Measurements from ENCODE around the gene SMIM35.

The SMIM35 gene

DNA sequence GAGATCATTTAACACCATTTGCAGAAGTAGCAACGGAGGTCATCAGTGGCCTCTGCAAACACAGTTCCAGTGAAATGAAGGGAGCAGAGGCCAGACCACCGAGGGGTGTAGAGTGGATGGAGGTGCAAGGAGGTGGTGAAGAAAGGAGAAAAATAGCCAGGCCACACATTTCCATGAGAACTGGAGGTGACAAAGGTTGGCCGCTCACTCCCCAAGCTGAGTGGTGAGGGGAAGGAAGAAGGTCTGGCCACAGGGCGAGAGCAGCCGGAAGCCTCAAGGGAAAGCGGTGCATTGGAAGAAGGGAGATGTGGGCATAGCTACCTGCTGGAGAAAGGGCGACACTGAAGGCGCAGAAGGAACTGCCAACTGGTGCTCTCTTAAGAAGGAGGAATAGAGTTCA, 30.0 kb downstream of the SMIM35 start:
- DNase-seq: peak; percentile 56

DNA sequence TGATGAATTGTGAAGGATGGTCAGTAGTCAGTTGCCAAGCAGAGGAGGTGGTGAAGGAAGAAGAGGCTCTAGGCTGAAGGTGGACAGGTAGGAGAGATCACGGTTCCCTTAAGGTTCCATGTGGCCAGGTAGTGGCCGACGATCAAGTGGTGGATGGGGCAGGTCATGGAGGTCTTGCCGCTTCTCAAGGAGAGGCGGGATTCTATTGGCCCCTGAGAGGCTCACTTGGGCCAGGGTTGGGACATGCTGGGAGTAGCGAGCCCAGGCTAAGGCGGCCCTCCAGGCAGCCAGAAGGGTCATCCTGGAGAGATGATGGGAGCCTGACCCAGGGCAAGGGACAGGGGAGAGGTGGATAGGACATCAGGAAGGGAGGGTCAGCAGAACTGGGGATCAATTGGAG, 30.8 kb downstream of the SMIM35 start:
- no peak for DNase-seq

DNA sequence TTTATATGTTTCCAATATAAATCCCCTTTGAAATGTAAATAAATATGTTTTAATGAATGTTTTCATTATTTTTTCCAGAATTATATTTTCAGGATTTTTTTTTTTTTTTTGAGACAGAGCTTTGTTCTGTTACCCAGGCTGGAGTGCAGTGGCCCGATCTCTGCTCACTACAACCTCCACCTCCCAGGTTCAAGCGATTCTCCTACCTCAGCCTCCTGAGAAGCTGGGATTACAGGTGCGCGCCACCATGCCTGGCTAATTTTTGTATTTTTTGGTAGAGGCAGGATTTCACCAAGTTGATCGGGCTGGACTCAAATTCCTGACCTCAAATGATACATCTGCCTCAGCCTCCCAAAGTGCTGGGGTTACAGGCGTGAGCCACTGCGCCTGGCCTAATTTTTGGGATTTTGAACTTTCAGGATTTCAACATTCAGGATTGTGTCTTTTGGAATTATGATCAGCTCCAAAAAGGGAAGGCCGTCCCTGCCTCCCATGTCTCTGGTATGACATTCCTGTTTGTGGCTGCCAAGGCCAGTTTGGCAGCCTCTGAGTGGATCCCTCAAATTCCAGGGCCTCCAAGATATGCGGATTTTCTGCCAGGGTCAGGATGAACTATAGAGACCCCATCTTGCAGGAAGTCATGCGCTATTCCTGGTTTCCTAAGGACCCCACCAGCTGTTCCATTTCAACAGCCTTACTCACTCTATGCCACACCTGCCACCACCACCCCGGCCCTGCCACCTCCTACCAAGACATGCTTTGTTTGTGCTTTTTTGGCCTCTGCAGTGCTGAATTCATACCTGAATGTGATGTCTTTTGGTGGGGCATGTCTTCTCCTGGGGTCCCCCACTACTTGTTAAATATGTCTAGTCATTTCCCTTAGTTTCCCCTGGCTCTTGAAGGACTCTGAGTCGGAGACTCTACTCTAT, 31.8 kb downstream of the SMIM35 start:
- no peak for DNase-seq

DNA sequence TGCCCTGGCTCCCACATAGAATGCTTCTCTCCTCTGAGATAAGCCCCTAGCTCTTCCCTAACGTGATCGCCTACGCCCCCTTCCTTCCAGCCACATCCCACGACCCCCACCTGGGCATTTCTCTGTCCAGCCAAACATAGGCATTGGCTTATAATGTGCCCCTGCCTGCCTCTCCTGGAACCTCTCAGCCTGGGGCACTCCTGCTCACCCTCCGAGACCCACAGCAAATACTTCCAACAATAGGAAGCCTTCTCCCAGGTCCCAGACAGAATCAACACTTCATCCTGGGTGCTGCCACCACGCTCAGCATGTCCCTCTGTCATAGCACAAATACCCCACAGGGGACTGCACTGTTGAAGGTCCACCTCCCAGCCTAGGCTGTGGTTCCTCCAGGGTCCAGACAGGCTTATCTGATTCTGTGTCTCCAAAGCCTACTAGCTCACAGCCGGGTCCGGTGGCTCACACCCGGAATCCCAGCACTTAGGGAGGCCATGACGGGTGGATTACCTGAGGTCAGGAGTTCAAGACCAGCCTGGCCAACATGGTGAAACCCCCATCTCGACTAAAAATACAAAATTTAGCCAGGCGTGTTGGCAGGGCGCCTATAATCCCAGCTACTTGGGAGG, 34.1 kb downstream of the SMIM35 start:
- no peak for DNase-seq

DNA sequence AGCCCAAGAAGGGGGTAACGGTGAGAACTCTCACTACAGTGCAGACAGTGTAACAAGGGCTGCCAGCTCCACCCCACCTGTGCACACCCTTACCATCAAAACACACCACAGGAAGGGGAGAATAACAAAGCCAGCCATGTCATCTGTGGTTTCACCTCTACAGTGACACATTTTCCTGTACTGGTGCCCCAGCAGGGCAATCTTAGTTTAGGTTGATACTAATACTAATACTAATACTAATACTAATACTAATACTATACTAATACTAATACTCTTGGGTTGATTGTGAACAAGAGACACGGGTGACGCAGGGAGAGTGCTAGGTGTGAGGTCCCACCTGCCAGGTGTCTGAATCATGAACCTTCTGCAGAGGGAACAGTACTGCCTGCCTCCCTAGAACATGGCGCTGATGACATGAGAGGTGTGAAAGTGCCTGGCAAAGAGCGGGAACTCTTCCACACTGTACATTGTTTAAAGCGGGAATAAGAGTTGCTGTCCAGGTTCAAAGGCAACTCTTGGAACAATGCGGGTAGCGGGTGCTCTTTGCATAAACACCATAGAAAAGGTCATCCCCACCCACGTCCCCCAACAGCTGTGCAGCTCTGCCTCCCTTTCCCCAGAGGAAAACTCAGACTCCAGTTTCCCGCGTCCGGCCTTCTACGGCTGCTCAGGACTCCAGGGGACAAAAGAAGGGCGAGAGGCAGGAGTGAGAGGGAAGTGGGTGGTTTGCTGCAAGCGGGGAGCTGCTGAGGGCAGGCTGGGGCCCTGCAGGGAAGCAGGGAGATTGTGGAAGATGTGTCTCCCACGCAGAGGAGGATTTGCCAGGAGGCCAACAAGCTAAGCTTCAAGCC, 34.9 kb downstream of the SMIM35 start:
- no peak for DNase-seq

DNA sequence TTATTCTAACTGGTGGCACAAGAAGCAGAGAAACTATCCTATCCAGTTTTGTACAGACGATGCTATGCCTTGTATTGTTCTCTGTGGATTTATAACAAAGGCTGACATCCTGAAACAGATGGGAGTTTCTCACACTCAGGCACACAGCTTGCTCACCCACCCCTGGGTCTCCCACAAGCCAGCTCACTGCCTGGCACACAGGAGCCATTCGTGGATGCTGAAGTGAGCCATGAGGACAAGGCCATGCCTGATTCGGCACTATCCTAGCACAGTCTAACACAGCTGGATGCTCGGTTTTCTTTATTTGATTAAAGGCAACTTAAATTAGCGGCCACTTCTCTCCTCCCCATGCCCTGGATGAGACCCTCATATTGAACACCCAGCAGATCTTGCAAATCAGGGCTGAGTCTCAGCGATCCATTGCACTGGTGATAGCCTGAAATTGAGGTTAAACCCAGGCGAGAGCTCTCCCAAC, 35.6 kb downstream of the SMIM35 start:
- DNase-seq: no peak

DNA sequence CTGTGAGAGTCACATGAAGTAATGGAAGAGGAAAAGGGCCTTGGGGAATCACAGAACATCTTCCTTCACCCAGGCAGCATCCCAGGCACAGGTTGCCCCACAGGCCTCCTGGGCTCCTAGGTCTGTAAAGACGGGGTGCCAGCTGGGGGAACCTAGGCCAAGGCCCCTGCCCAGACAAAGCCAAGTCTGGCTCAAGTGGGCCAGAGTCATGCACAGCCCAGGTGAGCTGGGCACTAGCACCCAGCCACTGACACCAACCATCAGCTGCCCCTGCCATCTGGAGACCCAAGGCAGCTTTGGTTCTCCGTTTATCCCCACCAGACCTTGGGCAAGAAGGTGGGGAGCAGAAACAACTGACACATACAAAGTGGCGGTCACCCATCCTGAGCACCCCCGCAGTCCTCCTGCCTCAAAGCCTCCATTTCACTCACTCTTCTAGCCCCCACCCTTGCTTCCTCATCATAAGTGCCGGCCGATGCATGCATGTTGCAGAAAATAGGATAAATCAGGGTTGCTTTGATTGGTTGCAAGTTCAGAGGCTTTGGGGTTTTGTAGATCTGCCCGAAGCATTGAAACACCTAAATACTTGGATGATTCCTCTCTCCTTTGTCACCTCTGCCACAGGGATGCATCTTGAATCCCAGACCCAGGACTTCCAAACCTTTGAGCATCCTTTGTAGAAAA, 36.4 kb downstream of the SMIM35 start:
- no peak for DNase-seq

DNA sequence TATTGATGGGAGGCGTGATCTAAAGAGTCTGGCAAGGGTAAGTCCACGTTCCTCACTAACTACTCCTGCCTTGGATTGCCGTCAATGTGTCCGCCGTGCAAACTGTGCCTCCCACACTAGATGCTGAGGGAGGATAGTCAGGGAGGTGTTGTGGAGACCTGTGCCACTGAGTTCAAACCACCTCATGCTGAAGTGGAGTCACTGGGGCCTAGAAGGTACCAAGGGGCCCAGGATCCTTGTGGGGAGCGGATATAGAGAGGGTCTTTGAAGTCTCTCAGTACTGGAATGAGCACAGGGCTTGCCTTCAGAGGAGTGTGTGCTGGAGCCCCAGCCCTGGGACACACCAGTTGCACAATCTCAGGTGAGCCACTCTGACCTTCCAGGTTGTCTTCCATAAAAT, 37.0 kb downstream of the SMIM35 start:
- DNase-seq: no peak

DNA sequence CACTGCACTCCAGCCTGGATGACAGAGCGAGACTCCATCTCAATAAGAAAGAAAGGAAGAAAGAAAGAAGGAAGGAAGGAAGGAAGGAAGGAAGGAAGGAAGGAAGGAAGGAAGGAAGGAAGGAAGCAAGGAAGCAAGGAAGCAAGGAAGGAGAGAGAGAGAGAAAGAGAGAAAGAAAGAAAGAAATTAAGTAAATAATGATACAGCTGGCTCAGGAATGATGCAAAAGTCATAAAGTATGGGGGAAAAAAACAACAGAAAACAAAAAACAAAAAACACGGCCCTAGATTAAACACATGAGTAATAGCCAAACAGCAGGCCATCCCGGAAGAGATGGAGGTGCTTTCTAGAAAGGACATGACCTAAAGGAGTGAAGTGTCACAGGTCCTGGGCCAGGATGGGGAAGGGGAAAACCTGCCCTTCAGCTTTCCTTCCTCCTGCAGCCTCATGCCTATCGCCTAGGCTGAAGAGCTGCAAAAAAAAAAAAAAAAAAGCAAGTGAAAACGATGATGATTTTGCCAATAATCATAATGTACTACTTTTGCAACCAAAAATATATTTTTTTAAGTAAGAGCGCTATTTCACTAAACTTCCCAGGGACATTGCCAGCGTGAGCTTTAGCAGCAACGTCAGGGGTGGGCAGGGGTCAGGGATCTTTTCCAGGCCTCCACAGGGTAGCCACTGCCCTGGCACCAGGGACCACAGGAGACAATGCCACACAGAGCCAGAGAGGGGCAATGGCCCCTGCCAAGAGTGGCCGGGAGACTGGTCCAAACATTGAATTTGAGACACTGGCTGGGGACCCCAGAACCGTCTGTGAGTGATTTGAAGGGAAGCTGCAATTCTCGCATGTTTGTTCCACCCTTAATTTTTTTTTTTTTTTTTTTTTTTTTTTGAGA, 38.0 kb downstream of the SMIM35 start:
- DNase-seq: no peak

DNA sequence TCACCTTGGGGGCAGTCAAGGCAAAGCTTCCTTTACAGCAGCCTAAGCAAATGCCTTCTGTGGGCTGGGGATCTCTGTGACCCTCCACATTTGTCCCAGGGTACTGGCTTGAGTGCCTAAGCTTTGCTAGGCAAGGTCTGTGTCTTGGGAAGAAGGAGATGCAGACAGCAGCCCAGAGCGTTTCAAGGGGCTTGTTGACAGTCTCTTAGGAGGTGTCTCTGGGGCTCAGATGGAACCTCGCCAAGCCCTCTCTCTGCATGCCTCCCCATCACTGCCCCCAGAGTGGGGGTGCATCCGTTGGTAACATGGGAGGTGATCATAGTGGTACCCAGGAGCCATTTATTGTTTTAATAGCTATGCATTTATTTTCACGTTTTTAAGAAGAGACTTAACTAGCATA, 39.0 kb downstream of the SMIM35 start:
- no peak for DNase-seq

DNA sequence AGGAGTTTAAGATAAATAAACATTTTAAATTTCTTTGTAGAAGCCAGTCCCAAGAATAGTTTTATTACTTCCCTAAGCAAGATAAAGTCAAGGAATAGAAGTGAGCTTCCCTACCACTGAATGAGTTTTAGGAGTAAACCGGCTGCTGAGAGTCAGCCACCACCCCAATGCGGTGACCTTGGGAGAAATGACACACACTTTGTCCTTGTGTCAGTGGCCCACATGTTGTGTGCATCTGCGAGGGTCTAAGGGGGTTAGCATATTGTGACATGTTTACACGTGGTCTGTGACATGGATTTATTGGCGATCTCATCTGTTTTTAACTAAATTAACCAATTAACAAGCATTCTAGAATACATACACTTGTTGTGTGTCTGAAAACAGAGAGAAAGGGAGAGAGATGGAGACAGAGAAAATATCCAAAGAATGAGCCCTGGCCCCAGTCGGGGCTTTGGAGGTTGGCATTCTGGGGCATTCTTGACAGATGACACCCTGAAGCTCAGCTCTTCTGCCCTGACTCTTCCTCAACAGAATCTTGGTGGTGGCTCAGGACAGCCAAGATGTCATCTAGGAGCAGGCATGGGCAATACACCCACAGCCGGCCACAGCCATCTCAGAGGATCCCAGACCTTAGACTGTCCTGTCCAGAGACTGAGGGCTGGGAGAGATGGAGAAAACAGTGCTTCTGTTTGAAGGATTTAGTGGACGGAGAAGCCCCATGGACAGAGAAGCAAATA, 39.6 kb downstream of the SMIM35 start:
- DNase-seq: no peak

DNA sequence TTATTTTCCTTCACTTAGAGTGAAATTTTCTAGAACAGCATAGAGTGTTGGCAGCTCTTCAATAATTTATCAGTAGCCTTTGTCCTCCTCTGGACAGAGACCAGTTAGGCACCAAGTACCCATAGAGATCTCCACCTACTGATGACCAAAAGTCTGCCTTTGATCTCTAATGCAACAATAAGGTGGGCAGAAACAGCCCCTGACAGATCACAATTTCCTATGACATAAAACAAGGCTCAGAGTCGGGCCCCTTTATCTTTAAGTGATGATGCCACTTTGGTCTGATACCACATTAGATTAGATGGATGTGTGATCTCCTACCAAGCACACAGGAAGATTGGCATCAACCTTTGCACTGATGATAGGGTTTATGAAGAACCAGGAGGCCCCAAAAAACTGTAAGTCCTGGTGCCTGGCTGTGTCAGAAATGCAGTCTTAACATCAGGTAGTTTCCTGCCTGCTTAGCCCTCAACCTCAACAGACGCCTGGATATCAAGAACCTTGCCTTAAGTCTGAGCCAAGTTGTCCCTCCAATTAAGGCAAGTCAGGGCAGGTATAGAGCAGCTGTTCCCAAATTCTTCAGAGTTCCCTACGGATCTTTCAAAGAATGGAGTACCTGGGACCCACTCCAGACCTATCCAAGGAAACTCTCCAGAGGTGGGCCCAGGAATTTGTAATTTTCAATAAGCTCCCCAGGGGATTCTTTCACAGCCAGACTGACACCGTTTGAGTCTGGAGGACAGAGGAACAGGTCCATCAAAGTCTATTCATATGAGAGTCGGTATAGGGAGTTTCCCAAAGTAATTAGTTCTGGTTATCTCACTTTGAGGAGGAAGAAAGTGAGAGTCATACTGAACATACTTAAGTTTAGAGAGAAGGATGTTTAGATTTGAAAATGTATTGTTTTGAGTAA, 40.5 kb downstream of the SMIM35 start:
- no peak for DNase-seq

DNA sequence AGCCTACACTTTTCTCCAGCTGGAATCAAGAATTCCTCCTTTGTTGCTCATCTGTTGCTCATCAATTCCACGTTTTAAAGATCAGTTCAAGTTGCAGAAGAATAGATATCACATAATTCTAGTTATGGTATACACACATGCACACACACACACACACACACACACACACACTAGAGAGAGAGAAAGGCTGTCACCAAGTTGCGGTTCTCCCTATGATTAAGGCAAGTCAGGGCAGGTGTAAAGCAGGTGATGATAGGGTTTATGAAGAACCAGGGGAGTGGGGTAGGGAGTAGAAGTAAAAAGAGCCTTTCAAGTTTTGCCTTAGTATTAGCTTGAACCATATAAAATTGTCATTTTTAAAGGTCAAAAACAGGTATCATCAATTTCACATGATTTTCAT, 41.6 kb downstream of the SMIM35 start:
- DNase-seq: no peak

DNA sequence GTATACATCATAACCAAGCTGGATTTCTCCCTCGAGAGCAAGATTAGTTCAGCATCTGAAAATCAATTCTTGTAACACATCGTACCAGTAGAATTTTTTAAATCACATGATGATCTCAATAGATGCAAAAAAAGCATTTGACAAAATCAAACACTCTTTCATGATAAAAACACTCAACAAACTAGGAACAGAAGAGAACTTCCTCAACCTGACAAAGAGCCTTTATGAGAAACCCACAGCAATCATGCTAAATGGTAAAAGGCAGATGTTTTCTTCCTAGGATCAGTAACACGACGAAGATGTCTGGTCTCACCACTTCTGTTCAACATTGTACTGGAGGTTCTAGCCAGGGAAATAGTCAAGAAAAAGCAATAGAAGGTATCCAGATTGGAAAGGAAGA, 44.0 kb downstream of the SMIM35 start:
- no peak for DNase-seq

DNA sequence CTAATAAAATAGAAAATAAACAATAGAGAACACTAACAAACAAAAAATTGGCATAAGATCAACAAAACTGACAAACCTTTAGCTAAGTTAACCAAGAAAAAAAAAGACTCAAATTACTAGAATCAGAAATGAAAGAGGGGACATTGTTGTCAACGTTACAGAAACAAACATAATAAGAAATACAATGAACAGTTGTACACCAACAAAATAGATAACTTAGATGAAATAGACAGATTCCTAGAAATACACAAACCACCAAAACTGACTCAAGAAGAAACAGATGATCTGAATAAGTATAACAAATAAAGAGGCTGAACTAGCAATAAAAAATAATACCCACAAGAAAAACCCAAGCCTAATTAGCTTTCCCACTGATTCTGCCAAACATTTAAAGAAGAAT, 44.6 kb downstream of the SMIM35 start:
- DNase-seq: no peak

DNA sequence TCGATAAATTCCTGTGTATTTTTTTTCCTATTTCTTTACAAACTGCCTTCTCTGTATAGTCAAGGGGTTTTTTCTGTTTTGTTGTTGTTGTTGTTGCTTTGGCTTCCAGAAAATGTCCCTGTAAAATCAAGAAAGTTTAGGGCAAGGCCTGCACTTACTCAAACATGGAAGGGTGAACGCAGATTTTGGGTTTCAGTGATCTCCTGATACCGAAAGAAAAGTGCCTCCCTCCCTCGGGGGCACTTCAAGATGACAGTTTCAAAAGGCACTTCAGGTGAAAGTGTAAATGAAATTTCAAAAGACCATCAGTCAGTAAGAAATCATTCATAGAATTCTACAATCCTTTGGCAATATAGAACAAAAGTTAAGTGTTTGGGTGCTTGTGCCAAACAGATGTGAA, 53.3 kb downstream of the SMIM35 start:
- no peak for DNase-seq

DNA sequence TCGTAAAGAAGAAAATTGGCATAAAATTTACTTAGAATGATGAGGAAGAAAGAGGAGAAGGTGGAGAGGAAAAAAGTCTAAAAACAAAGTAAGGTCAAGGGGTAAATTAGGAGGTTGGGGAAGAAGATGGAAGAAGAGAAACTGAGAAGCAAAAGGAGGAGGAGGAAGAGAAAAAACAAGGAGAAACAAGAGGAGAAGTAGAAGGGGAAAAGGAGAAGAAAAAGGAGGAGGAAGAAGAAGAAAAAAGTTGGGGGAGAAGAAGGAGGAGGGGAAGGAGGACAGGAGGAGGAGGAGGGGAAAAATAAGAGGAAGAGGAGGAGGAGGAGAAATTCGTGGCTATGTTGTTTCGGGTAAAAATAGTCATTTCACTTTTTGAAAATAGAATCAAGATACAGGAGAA, 58.1 kb downstream of the SMIM35 start:
- no peak for DNase-seq

DNA sequence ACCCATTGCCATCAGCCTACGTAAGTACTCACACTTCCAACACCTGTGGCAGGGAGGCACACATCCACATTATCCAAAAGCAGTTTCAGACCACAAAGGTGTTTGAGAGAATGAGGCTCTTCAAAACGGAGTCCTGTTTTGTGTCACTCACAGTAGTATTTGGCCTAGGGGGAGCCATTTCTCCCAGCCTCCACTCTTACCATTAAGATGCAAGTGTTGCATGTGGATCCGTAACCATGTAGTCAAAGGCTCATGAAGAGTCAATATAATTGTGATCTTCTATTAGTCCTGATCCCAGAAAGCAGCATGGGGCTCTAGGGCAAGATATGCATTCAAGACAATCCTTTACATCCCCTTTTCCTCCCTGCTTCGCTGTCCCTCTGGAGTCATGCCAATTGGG, 59.1 kb downstream of the SMIM35 start:
- no peak for DNase-seq

DNA sequence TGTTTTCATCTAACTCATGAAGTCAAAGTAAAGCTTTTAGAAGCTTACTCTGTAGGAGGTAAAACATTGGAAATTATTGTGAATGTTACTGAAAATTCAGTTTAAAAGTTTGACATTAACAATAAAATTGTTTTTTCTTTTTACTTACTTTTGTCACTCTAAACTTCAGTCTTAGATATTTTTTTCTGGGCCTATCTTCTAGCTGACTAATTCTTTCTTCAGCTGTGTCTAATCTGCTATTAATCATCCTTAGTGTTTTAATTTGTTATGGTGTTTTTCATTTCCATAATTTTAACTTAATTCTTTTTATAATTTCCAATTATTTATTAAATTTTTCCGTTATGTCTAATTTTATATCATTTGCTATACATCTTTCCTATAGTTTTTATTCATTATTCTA, 65.6 kb downstream of the SMIM35 start:
- no peak for DNase-seq

DNA sequence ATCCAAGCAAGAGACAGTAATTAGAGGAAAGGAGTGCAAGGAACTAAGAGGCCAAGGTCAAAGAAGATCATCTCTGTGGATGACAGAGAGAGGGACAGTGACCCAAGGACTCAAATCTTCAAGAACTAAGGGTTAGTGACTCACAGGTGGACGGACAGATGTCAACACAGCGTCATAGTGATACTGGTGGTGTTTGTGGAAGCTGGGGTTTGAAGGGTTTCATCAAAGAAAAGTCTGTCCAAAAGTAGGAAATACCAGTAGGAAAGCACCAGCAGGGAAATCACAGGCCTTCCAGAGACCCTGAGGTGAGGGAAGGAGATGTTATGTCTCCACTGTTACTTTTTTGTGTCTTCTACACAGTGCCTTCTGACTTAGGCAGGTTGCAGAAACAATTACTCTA, 68.4 kb downstream of the SMIM35 start:
- DNase-seq: no peak

Measured in GDM1 (cell line).